MM.1S (cell line): ENCODE data around the gene H6PD.

ENCODE experiments used
- DNase-seq: peaks from one replicate; pipeline ENCODE4 v3.0.0-alpha.2; 2015
- H2AFZ ChIP-seq: fragments of 300-600 bp; sonication (generic); 2 replicates; pipeline ENCODE4 v1.6.0; 2016; ENCODE audit warnings: antibody characterized with exemption, low read length
- H3F3A ChIP-seq: fragments of 300-600 bp; sonication (generic); 2 replicates; pipeline ENCODE4 v1.6.1; 2016; ENCODE audit warnings: mild to moderate bottlenecking, antibody characterized with exemption, low read length, moderate library complexity, mixed read lengths; ENCODE audit not compliant: insufficient read depth
- H3K27ac ChIP-seq: fragments of 300-600 bp; sonication (generic); 2 replicates; pipeline ENCODE4 v1.5.1; 2016; ENCODE audit warnings: mild to moderate bottlenecking, low read length
- H3K27me3 ChIP-seq: fragments of 300-600 bp; sonication (generic); replicated peaks from 2 replicates; pipeline ENCODE4 v1.6.0; 2016; ENCODE audit warnings: low read length; ENCODE audit not compliant: insufficient read depth
- H3K36me3 ChIP-seq: fragments of 300-600 bp; sonication (generic); replicated peaks from 2 replicates; pipeline ENCODE4 v1.6.1; 2016; ENCODE audit warnings: mild to moderate bottlenecking, low read length, mixed read lengths; ENCODE audit not compliant: insufficient read depth
- H3K4me1 ChIP-seq: fragments of 300-600 bp; sonication (generic); 2 replicates; pipeline ENCODE4 v1.6.1; 2016; ENCODE audit warnings: low read length, mixed read lengths
- H3K4me2 ChIP-seq: fragments of 300-600 bp; sonication (generic); 2 replicates; pipeline ENCODE4 v1.6.0; 2016; ENCODE audit warnings: low read depth, low read length
- H3K4me3 ChIP-seq: fragments of 300-600 bp; sonication (generic); 2 replicates; pipeline ENCODE4 v1.5.1; 2016; ENCODE audit warnings: low read length, mixed read lengths
- H3K79me2 ChIP-seq: fragments of 300-600 bp; sonication (generic); 2 replicates; pipeline ENCODE4 v1.6.1; 2016; ENCODE audit warnings: mixed run types, low read length, mixed read lengths
- H3K9ac ChIP-seq: fragments of 300-600 bp; sonication (generic); 2 replicates; pipeline ENCODE4 v1.6.1; 2016; ENCODE audit warnings: low read length, mixed read lengths
- H3K9me2 ChIP-seq: fragments of 300-600 bp; sonication (generic); replicated peaks from 2 replicates; pipeline ENCODE4 v1.6.1; 2016; ENCODE audit warnings: mild to moderate bottlenecking, low read length, mixed read lengths; ENCODE audit not compliant: insufficient read depth
- H3K9me3 ChIP-seq: fragments of 300-600 bp; sonication (generic); replicated peaks from 2 replicates; pipeline ENCODE4 v1.6.1; 2016; ENCODE audit warnings: mild to moderate bottlenecking, low read length, mixed read lengths; ENCODE audit not compliant: insufficient read depth
- H4K20me1 ChIP-seq: fragments of 300-600 bp; sonication (generic); 2 replicates; pipeline ENCODE4 v1.6.1; 2016; ENCODE audit warnings: mild to moderate bottlenecking, low read length, moderate library complexity, mixed read lengths; ENCODE audit not compliant: insufficient read depth
- CTCF ChIP-seq: fragments of 300-600 bp; sonication (generic); IDR thresholded peaks from 2 replicates; pipeline ENCODE4 v1.5.1; 2016; ENCODE audit warnings: antibody characterized with exemption, low read length, mixed read lengths
- EZH2 ChIP-seq: fragments of 300-600 bp; sonication (generic); optimal IDR thresholded peaks from 2 replicates; pipeline ENCODE3; 2017; ENCODE audit warnings: low read depth, mild to moderate bottlenecking, antibody characterized with exemption, low read length, mixed read lengths
- EZH2phosphoT487 ChIP-seq: fragments of 300-600 bp; sonication (generic); IDR thresholded peaks from 2 replicates; pipeline ENCODE4 v1.6.1; 2018; ENCODE audit warnings: antibody characterized with exemption, low read length

The H6PD gene

GRCh38 chr1:9196129-9197040, 38.2 kb upstream of the H6PD start:
- Histone ChIP-seq H3K27ac (no peak overlapping the region), H3F3A (no peaks in the 10 kb centered on the region), H4K20me1 (no peaks in the 10 kb centered on the region), H2AFZ (no peak overlapping the region), H3K4me2 (peak overlapping the region; percentile 9; the same call in 1 of the 2 replicates), H3K4me1 (no peaks in the 10 kb centered on the region), H3K9me2 (no peaks in the 10 kb centered on the region), H3K79me2 (no peaks in the 10 kb centered on the region), H3K27me3 (peaks cover 44% of the 10 kb centered on the region), H3K36me3 (no peaks in the 10 kb centered on the region), H3K9ac (no peak overlapping the region), H3K9me3 (no peaks in the 10 kb centered on the region), H3K4me3 (no peak overlapping the region)
- TF ChIP-seq CTCF (peak; percentile 85), EZH2 (no peak)
- DNase-seq = peak; percentile 47

DNA sequence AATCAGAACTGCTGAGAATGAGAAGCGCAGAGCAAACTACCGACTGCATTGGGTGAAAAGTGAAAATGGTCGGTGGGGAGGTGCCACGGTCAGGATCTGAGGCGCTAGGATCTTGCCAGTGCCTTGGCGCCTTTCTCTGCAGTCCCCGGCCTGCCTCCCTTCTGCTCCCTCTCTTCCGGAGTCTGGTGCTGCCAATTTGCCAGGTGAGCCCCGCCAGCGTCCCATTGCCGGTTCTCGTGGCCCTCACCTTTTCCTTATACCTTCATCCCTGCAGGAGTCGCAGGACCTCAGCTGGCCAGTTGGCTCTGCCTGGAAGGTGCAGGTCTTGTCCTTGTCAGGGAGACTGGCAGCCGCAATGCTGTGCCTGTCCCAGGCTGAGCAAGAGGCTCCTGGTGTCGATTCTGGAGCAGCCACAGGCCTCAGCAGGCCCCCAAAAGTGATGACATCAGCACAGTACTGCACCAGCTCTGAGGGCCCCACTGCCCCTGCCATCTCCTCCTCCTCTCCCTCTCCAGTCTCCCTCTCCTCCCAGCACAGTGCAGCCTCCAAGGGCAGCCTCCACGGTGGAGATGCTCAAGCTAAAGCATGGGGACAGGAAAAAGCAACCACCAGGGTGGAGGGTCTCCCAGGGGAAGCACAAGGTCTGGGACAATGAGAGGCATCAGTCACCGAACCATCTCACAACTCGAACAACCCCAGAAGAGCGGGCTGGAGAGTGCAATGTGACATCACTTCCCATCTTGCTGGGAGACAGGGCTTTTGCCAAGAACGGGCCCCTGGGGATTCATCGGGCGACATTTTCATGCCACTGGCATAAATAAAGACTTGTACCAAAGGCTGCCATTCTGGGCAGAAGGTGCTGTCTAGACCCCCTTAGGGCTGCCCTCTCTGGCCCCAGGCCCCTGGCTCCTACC, 37.1 kb upstream of the H6PD start:
- Histone ChIP-seq H3K9me2 (no peaks in the 10 kb centered on the region), H4K20me1 (no peaks in the 10 kb centered on the region), H3K9ac (no peak overlapping the region), H3K4me2 (no peak overlapping the region), H3F3A (no peaks in the 10 kb centered on the region), H3K27ac (no peak overlapping the region), H3K4me1 (no peaks in the 10 kb centered on the region), H3K4me3 (no peak overlapping the region), H3K79me2 (no peaks in the 10 kb centered on the region), H3K36me3 (no peaks in the 10 kb centered on the region), H3K27me3 (peaks cover 54% of the 10 kb centered on the region), H3K9me3 (no peaks in the 10 kb centered on the region), H2AFZ (no peak overlapping the region)
- no peak for TF ChIP-seq EZH2phosphoT487
- no peak for TF ChIP-seq CTCF
- no peak for TF ChIP-seq EZH2
- DNase-seq = no peak

DNA sequence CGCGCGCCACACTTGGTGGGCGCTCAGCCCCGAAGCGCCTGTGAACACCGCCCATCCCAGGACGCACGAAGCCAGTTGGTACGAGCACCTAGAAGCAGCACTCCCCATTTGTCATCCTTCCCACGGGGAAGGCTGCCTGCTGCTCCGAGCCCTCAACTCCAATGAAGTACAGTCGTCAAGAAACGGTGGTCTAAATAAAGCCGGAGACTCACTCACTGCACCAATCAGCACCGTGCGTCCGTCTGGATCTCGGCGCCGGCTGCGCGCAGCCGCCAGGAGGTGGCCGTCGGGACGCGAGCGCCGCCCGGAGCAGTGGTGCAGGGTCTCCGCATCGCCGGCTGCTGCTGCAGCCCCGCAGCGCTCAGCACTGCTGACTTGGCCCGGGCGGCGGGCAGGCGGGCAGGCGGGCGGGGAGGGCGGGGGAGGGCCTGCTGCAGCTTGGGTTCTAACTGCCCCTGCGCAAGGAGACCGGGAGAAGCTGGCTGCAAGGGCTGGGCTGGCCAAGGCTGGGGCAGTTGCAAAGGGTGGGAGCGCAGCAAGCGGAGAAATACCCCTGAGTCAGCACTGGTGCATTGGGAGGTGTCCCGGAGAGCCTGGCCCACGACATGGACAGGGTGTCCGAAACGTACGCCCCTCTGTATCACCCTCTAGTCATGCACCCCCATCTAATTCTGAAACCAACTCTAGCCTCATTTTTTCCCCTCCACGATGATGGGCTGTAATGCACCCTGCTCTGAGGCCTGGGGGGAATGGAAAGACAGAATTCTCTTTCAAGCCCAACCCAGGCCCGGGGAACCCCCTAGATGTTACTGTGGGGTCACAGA, 35.8 kb upstream of the H6PD start:
- H3K4me3 ChIP-seq = no peak overlapping the region
- no peak overlapping the region for H2AFZ ChIP-seq
- DNase-seq = no peak
- no peaks in the 10 kb centered on the region for H3K36me3 ChIP-seq
- H3K79me2 ChIP-seq = no peaks in the 10 kb centered on the region
- H3F3A ChIP-seq = no peaks in the 10 kb centered on the region
- H3K9me2 ChIP-seq = no peaks in the 10 kb centered on the region
- H3K27ac ChIP-seq = no peak overlapping the region
- TF ChIP-seq EZH2 (no peak), CTCF (no peak), EZH2phosphoT487 (no peak)
- H4K20me1 ChIP-seq = no peaks in the 10 kb centered on the region
- peaks cover 67% of the 10 kb centered on the region for H3K27me3 ChIP-seq
- no peak overlapping the region for H3K4me2 ChIP-seq
- H3K9ac ChIP-seq = no peak overlapping the region
- H3K4me1 ChIP-seq = no peaks in the 10 kb centered on the region
- H3K9me3 ChIP-seq = no peaks in the 10 kb centered on the region
